Activated CD8-positive, alpha-beta memory T cell treated with anti-CD3 and anti-CD28 coated beads, Interleukin-2, amount 10 ng/mL, durations not matched to agents 7 days and 5 days (primary cell): Measurements from ENCODE around the gene VPS8. TPM values are rescaled to one million over a fixed set of nuclear protein-coding genes. Genes with fewer than 3 reads are reported as not detected.

Experiments used
- ATAC-seq: fragments of 150-1000 bp; cut with Tn5 transposase; one replicate; pipeline ENCODE4 v1.10.0; 2021; ENCODE audit warnings: moderate library complexity
- CTCF ChIA-PET: fragments of 350-600 bp; sonication (Branson Sonifier 250); formaldehyde crosslinking; loops from one replicate; lab custom pipeline; 2021; ENCODE audit warnings: antibody characterized with exemption; lab: Charles Lee
- DNase-seq: peaks from one replicate; pipeline ENCODE4 v3.0.0-alpha.2; 2020
- H3K27ac Mint-ChIP-seq: one replicate; pipeline ENCODE4 v1.8.0; 2021; ENCODE audit warnings: mild to moderate bottlenecking, mixed read lengths
- H3K27me3 Mint-ChIP-seq: one replicate; pipeline ENCODE4 v1.8.0; 2021; ENCODE audit warnings: mixed read lengths
- H3K36me3 Mint-ChIP-seq: one replicate; pipeline ENCODE4 v1.8.0; 2021; ENCODE audit warnings: mild to moderate bottlenecking, mixed read lengths
- H3K4me1 Mint-ChIP-seq: one replicate; pipeline ENCODE4 v1.8.0; 2021; ENCODE audit warnings: mixed read lengths
- H3K4me3 Mint-ChIP-seq: one replicate; pipeline ENCODE4 v1.8.0; 2021; ENCODE audit warnings: mild to moderate bottlenecking, moderate library complexity, mixed read lengths
- H3K9me3 Mint-ChIP-seq: one replicate; pipeline ENCODE4 v1.8.0; 2022; ENCODE audit warnings: low read depth, mixed read lengths
- total RNA-seq, 2 experiments: library from RNA; stranded (reverse); gene quantifications; one replicate each; pipeline ENCODE4 v1.2.3, GENCODE V29; 2021

Gene VPS8
- total RNA-seq, 2 experiments from 2014 or later = 43.2 to 71.7 TPM

- no peaks in the 10 kb centered on the region for H3K4me1 Mint-ChIP-seq
- no peak for DNase-seq
- ATAC-seq = no peak
- no peak overlapping the region for H3K4me3 Mint-ChIP-seq
- no peaks in the 10 kb centered on the region for H3K36me3 Mint-ChIP-seq
- CTCF ChIA-PET = no interaction called here
- H3K9me3 Mint-ChIP-seq = no peaks in the 10 kb centered on the region
- peaks cover 3% of the 10 kb centered on the region for H3K27me3 Mint-ChIP-seq
- no peak overlapping the region for H3K27ac Mint-ChIP-seq
Observed at GRCh38 chr3:185076219-185076618, 264.3 kb downstream of the VPS8 start.

- DNase-seq = no peak
- H3K27me3 Mint-ChIP-seq = peaks cover 9% of the 10 kb centered on the region
Observed at GRCh38 chr3:185079625-185080024, 267.7 kb downstream of the VPS8 start.

GRCh38 chr3:185081521-185081920 lies 269.6 kb downstream of the VPS8 start:
- CTCF ChIA-PET = no interaction called here
- Mint-ChIP-seq H3K27ac (no peak overlapping the region), H3K36me3 (no peaks in the 10 kb centered on the region), H3K27me3 (peaks cover 16% of the 10 kb centered on the region), H3K4me3 (no peak overlapping the region), H3K9me3 (no peaks in the 10 kb centered on the region), H3K4me1 (no peaks in the 10 kb centered on the region)
- DNase-seq (no peak), ATAC-seq (no peak)

More at GRCh38 chr3:185079625-185080024, 267.7 kb downstream of the VPS8 start:
- Mint-ChIP-seq H3K4me1 (no peaks in the 10 kb centered on the region), H3K4me3 (no peak overlapping the region), H3K9me3 (no peaks in the 10 kb centered on the region), H3K27ac (no peak overlapping the region), H3K36me3 (no peaks in the 10 kb centered on the region)
- ATAC-seq = no peak
- CTCF ChIA-PET = no interaction called here

GRCh38 chr3:185082149-185082548 lies 270.2 kb downstream of the VPS8 start:
- ATAC-seq = no peak
- Mint-ChIP-seq H3K27ac (no peak overlapping the region), H3K27me3 (peaks cover 17% of the 10 kb centered on the region), H3K4me1 (no peaks in the 10 kb centered on the region), H3K4me3 (no peak overlapping the region), H3K36me3 (no peaks in the 10 kb centered on the region), H3K9me3 (no peaks in the 10 kb centered on the region)
- CTCF ChIA-PET = no interaction called here
- DNase-seq = no peak

GRCh38 chr3:185082829-185083228 lies 270.9 kb downstream of the VPS8 start:
- Mint-ChIP-seq H3K36me3 (no peaks in the 10 kb centered on the region), H3K9me3 (no peaks in the 10 kb centered on the region), H3K4me1 (no peaks in the 10 kb centered on the region), H3K27ac (no peak overlapping the region), H3K4me3 (no peak overlapping the region), H3K27me3 (peaks cover 19% of the 10 kb centered on the region)
- CTCF ChIA-PET = no interaction called here
- DNase-seq = no peak
- no peak for ATAC-seq

- CTCF ChIA-PET = interaction anchor here (0.6 kb wide), 1 partner anchor 664 kb away, joined by 3 read pairs; no protein-coding TSS in a partner anchor
- Mint-ChIP-seq H3K4me3 (no peak overlapping the region), H3K9me3 (no peaks in the 10 kb centered on the region), H3K4me1 (no peaks in the 10 kb centered on the region), H3K27me3 (peaks cover 19% of the 10 kb centered on the region), H3K36me3 (no peaks in the 10 kb centered on the region), H3K27ac (no peak overlapping the region)
- ATAC-seq = no peak
- DNase-seq = no peak
Observed at GRCh38 chr3:185084402-185084801, 272.4 kb downstream of the VPS8 start.

- no peaks in the 10 kb centered on the region for H3K4me1 Mint-ChIP-seq
- CTCF ChIA-PET = interaction anchor here (0.6 kb wide), 1 partner anchor 664 kb away, joined by 3 read pairs; no protein-coding TSS in a partner anchor
- H3K4me3 Mint-ChIP-seq = no peak overlapping the region
- H3K9me3 Mint-ChIP-seq = no peaks in the 10 kb centered on the region
- no peak overlapping the region for H3K27ac Mint-ChIP-seq
- no peak for DNase-seq
- H3K27me3 Mint-ChIP-seq = peaks cover 21% of the 10 kb centered on the region
- no peak for ATAC-seq
- H3K36me3 Mint-ChIP-seq = no peaks in the 10 kb centered on the region
Observed at GRCh38 chr3:185084901-185085300, 272.9 kb downstream of the VPS8 start.

GRCh38 chr3:185087419-185087818 lies 275.5 kb downstream of the VPS8 start:
- Mint-ChIP-seq H3K9me3 (no peaks in the 10 kb centered on the region), H3K36me3 (no peaks in the 10 kb centered on the region), H3K4me1 (no peaks in the 10 kb centered on the region), H3K4me3 (no peak overlapping the region), H3K27ac (no peak overlapping the region), H3K27me3 (peaks cover 19% of the 10 kb centered on the region)
- CTCF ChIA-PET = no interaction called here
- DNase-seq = no peak
- ATAC-seq = no peak

GRCh38 chr3:185089343-185089742 lies 277.4 kb downstream of the VPS8 start:
- H3K9me3 Mint-ChIP-seq = no peaks in the 10 kb centered on the region
- no peaks in the 10 kb centered on the region for H3K36me3 Mint-ChIP-seq
- CTCF ChIA-PET = no interaction called here
- no peak overlapping the region for H3K4me3 Mint-ChIP-seq
- DNase-seq (no peak), ATAC-seq (no peak)
- H3K27me3 Mint-ChIP-seq = peaks cover 19% of the 10 kb centered on the region
- H3K4me1 Mint-ChIP-seq = no peaks in the 10 kb centered on the region
- H3K27ac Mint-ChIP-seq = no peak overlapping the region

- H3K27me3 Mint-ChIP-seq = peaks cover 15% of the 10 kb centered on the region
Observed at GRCh38 chr3:185089751-185090150, 277.8 kb downstream of the VPS8 start.

GRCh38 chr3:185090811-185091210 lies 278.8 kb downstream of the VPS8 start:
- H3K36me3 Mint-ChIP-seq = no peaks in the 10 kb centered on the region
- no peak for DNase-seq
- ATAC-seq = no peak
- H3K4me1 Mint-ChIP-seq = no peaks in the 10 kb centered on the region
- no peaks in the 10 kb centered on the region for H3K9me3 Mint-ChIP-seq
- CTCF ChIA-PET = no interaction called here
- H3K27me3 Mint-ChIP-seq = peaks cover 14% of the 10 kb centered on the region
- no peak overlapping the region for H3K4me3 Mint-ChIP-seq
- no peak overlapping the region for H3K27ac Mint-ChIP-seq

More at GRCh38 chr3:185089751-185090150, 277.8 kb downstream of the VPS8 start:
- ATAC-seq (no peak), DNase-seq (no peak)
- H3K36me3 Mint-ChIP-seq = no peaks in the 10 kb centered on the region
- no peak overlapping the region for H3K27ac Mint-ChIP-seq
- no peaks in the 10 kb centered on the region for H3K4me1 Mint-ChIP-seq
- H3K9me3 Mint-ChIP-seq = no peaks in the 10 kb centered on the region
- CTCF ChIA-PET = no interaction called here
- H3K4me3 Mint-ChIP-seq = no peak overlapping the region

GRCh38 chr3:185093116-185093515 lies 281.1 kb downstream of the VPS8 start:
- no peak overlapping the region for H3K27ac Mint-ChIP-seq
- ATAC-seq (no peak), DNase-seq (no peak)
- H3K4me3 Mint-ChIP-seq = no peak overlapping the region
- no peaks in the 10 kb centered on the region for H3K9me3 Mint-ChIP-seq
- peaks cover 12% of the 10 kb centered on the region for H3K27me3 Mint-ChIP-seq
- no peaks in the 10 kb centered on the region for H3K36me3 Mint-ChIP-seq
- CTCF ChIA-PET = interaction anchor here (0.7 kb wide), 1 partner anchor 25 kb away, joined by 3 read pairs; no protein-coding TSS in a partner anchor
- no peaks in the 10 kb centered on the region for H3K4me1 Mint-ChIP-seq

- no peak for ATAC-seq
- no peaks in the 10 kb centered on the region for H3K4me1 Mint-ChIP-seq
- no peak overlapping the region for H3K27ac Mint-ChIP-seq
- no peaks in the 10 kb centered on the region for H3K9me3 Mint-ChIP-seq
- CTCF ChIA-PET = no interaction called here
- H3K4me3 Mint-ChIP-seq = no peak overlapping the region
- H3K36me3 Mint-ChIP-seq = no peaks in the 10 kb centered on the region
- DNase-seq = no peak
- peaks cover 21% of the 10 kb centered on the region for H3K27me3 Mint-ChIP-seq
Observed at GRCh38 chr3:185094697-185095096, 282.7 kb downstream of the VPS8 start.
